HepG2 (cell line): Measurements from ENCODE around the gene RGS13. TPM values are rescaled to one million over a fixed set of nuclear protein-coding genes. Genes with fewer than 3 reads are reported as not detected.

Experiments used
- ATAC-seq: fragments of 200-7000 bp; cut with Tn5 transposase; 3 replicates; pipeline ENCODE4 v1.9.1; 2020; ENCODE audit warnings: mild to moderate bottlenecking, moderate library complexity
- BruUV-seq: library from RNA; stranded (reverse); fragments of 400-500 nt; replicated peaks from 2 replicates; lab custom pipeline; 2021; lab: Mats Ljungman, UMichigan
- CTCF ChIA-PET: fragments of 300-600 bp; formaldehyde crosslinking; extraction: SDS; loops from one replicate; lab custom pipeline; 2021; ENCODE audit warnings: low total read pairs, inconsistent platforms, low intra/inter-chr PET ratio; lab: Yijun Ruan, JAX
- POLR2A ChIA-PET: fragments of 350-600 bp; sonication (Branson Sonifier 250); formaldehyde crosslinking; loops from one replicate; lab custom pipeline; 2020; ENCODE audit warnings: antibody characterized with exemption, inconsistent platforms; lab: Yijun Ruan, JAX
- DNase-seq: peaks from one replicate; pipeline ENCODE4 v3.0.0-alpha.2; 2015; ENCODE audit warnings: low spot score
- FAIRE-seq: peaks from 3 replicates; lab custom pipeline; 2011; peaks lifted over from hg19 to GRCh38; lab: Jason Lieb, UNC
- H2AFZ ChIP-seq: one replicate; pipeline ENCODE4 v1.6.1; 2011; ENCODE audit warnings: low read length, inconsistent platforms
- H3K27ac ChIP-seq: fragments of 300-600 bp; 3 replicates; pipeline ENCODE4 v1.8.0; 2011; ENCODE audit warnings: mixed run types, mild to moderate bottlenecking, mixed read lengths, low read length, inconsistent platforms; ENCODE audit not compliant: insufficient read depth; ENCODE audit errors: extremely low read length
- H3K27me3 ChIP-seq, 2 experiments: fragments of 200-600 bp in 1 of 2; 2 replicates in 1 of 2; 3 replicates in 1 of 2; pipeline versions ENCODE4 v1.6.0 to v1.8.0; 2011; ENCODE audit warnings: low read length in 2 of 2, mild to moderate bottlenecking in 2 of 2, moderate library complexity in 2 of 2, inconsistent platforms in 1 of 2; ENCODE audit not compliant: insufficient read depth in 2 of 2, control insufficient read depth in 1 of 2
- H3K36me3 ChIP-seq, 2 experiments: fragments of 200-600 bp in 1 of 2; replicated peaks in 1 of 2; 2 replicates in 1 of 2; 3 replicates in 1 of 2; pipeline versions ENCODE4 v1.5.1 to v1.8.0; 2011; ENCODE audit warnings: low read length in 2 of 2, inconsistent platforms in 1 of 2; ENCODE audit not compliant: insufficient read depth in 2 of 2, control insufficient read depth in 1 of 2
- H3K4me1 ChIP-seq: 2 replicates; pipeline ENCODE4 v1.5.1; 2012; ENCODE audit warnings: low read length, inconsistent platforms; ENCODE audit not compliant: insufficient read depth
- H3K4me2 ChIP-seq: 2 replicates; pipeline ENCODE4 v1.6.0; 2011; ENCODE audit warnings: low read depth, low read length, inconsistent platforms
- H3K4me3 ChIP-seq, 3 experiments: fragments of 200-600 bp in 1 of 3; sonication (generic), shearing (Covaris generic) in 1 of 3; replicated peaks in 1 of 3; 2 replicates each; pipeline ENCODE4 v1.5.1; 2011 to 2016; ENCODE audit warnings: low read length in 3 of 3, inconsistent platforms in 2 of 3, low read depth in 2 of 3, mild to moderate bottlenecking in 2 of 3, control low read depth in 1 of 3, mixed read lengths in 1 of 3; ENCODE audit not compliant: insufficient read depth in 1 of 3
- H3K79me2 ChIP-seq: one replicate; pipeline ENCODE4 v1.6.1; 2011; ENCODE audit warnings: low read length, inconsistent platforms; ENCODE audit not compliant: insufficient read depth
- H3K9ac ChIP-seq: 2 replicates; pipeline ENCODE4 v1.6.0; 2011; ENCODE audit warnings: mild to moderate bottlenecking, low read depth, low read length, inconsistent platforms; ENCODE audit not compliant: insufficient read depth
- H3K9me3 ChIP-seq: 2 replicates; pipeline ENCODE4 v1.5.1; 2012; ENCODE audit warnings: mild to moderate bottlenecking, low read length
- H4K20me1 ChIP-seq: 2 replicates; pipeline ENCODE4 v1.6.0; 2011; ENCODE audit warnings: inconsistent platforms, mild to moderate bottlenecking, low read length, moderate library complexity; ENCODE audit not compliant: insufficient read depth
- ASH2L ChIP-seq: fragments of 300-600, 200-600 bp; sonication (generic); IDR thresholded peaks from 2 replicates; pipeline ENCODE4 v1.7.0; 2017; ENCODE audit warnings: low read depth, mild to moderate bottlenecking, moderate library complexity, mixed read lengths, low read length; ENCODE audit not compliant: insufficient read length
- ATF1 ChIP-seq: IDR thresholded peaks from 2 replicates; pipeline ENCODE4 v1.6.1; 2016; ENCODE audit warnings: mild to moderate bottlenecking, control low read depth
- BORCS8-MEF2B ChIP-seq: sonication (generic); formaldehyde crosslinking; IDR thresholded peaks from 2 replicates; pipeline ENCODE4 v1.8.0; 2022; ENCODE audit warnings: mild to moderate bottlenecking, missing genetic modification reagents
- CCAR2 ChIP-seq: fragments of 200-400 bp; formaldehyde crosslinking; optimal IDR thresholded peaks from 2 replicates; pipeline ENCODE3; 2018; ENCODE audit warnings: low read depth, mild to moderate bottlenecking, low read length, moderate library complexity
- DRAP1 ChIP-seq: IDR thresholded peaks from 2 replicates; pipeline ENCODE4 v1.6.1; 2016; ENCODE audit warnings: missing genetic modification reagents, missing compliant biosample characterization
- ESRRA ChIP-seq: sonication (generic); formaldehyde crosslinking; IDR thresholded peaks from 2 replicates; pipeline ENCODE4 v1.5.1; 2020; ENCODE audit warnings: mild to moderate bottlenecking, low read depth, missing genetic modification reagents
- FOXJ3 ChIP-seq: sonication (generic); formaldehyde crosslinking; IDR thresholded peaks from 2 replicates; pipeline ENCODE4 v1.4.0; 2020; ENCODE audit warnings: missing genetic modification reagents, mild to moderate bottlenecking, borderline replicate concordance
- GATAD2A ChIP-seq: IDR thresholded peaks from 2 replicates; pipeline ENCODE4 v1.6.1; 2016
- GRHL1 ChIP-seq: sonication (generic); formaldehyde crosslinking; conservative IDR thresholded peaks from 2 replicates; pipeline ENCODE4 v1.8.0; 2022; ENCODE audit warnings: missing genetic modification reagents
- KLF15 ChIP-seq: sonication (generic); formaldehyde crosslinking; IDR thresholded peaks from 2 replicates; pipeline ENCODE4 v1.8.1; 2023; ENCODE audit warnings: borderline replicate concordance, mild to moderate bottlenecking, inconsistent platforms, missing genetic modification reagents, mixed read lengths
- LBX2 ChIP-seq: sonication (generic); formaldehyde crosslinking; IDR thresholded peaks from 2 replicates; pipeline ENCODE4 v1.5.0; 2020; ENCODE audit warnings: missing genetic modification reagents, mild to moderate bottlenecking, borderline replicate concordance
- MTA1 ChIP-seq: sonication (generic); formaldehyde crosslinking; IDR thresholded peaks from 2 replicates; pipeline ENCODE4 v1.4.0; 2020; ENCODE audit warnings: missing genetic modification reagents, mild to moderate bottlenecking, borderline replicate concordance
- PBX2 ChIP-seq: IDR thresholded peaks from 2 replicates; pipeline ENCODE4 v1.6.1; 2016; ENCODE audit warnings: control low read depth
- SP140L ChIP-seq: sonication (generic); formaldehyde crosslinking; IDR thresholded peaks from 2 replicates; pipeline ENCODE4 v1.4.0; 2020; ENCODE audit warnings: missing genetic modification reagents, borderline replicate concordance
- STAG1 ChIP-seq: sonication (generic); formaldehyde crosslinking; IDR thresholded peaks from 2 replicates; pipeline ENCODE4 v1.4.0; 2020; ENCODE audit warnings: missing genetic modification reagents
- SUZ12 ChIP-seq: fragments of 150-350 bp; IDR thresholded peaks from 2 replicates; pipeline ENCODE4 v1.6.1; 2014; ENCODE audit warnings: low read depth, low read length
- TEAD3 ChIP-seq: optimal IDR thresholded peaks from 2 replicates; pipeline ENCODE3; 2016; ENCODE audit warnings: borderline replicate concordance
- YY1 ChIP-seq: IDR thresholded peaks from 2 replicates; pipeline ENCODE4 v1.6.1; 2011; ENCODE audit warnings: low read length, low read depth, moderate library complexity, mild to moderate bottlenecking; ENCODE audit not compliant: insufficient read depth, insufficient replicate concordance
- ZNF382 ChIP-seq: sonication (generic); formaldehyde crosslinking; IDR thresholded peaks from 2 replicates; pipeline ENCODE4 v1.5.0; 2020; ENCODE audit warnings: missing genetic modification reagents, mild to moderate bottlenecking, borderline replicate concordance
- ZNF652 ChIP-seq: IDR thresholded peaks from 2 replicates; pipeline ENCODE4 v1.6.1; 2016; ENCODE audit warnings: low read depth, borderline replicate concordance
- ZNF800 ChIP-seq: sonication (generic); formaldehyde crosslinking; IDR thresholded peaks from 2 replicates; pipeline ENCODE4 v1.4.0; 2020; ENCODE audit warnings: missing genetic modification reagents
- in situ Hi-C: cut with HindIII; loops from 2 replicates; pipeline ENCODE4 v1.10.0; 2017; ENCODE audit warnings: low pct_unique_long_range_greater_than_20kb; ENCODE audit not compliant: extremely low pct_ligation_motif_present
- intact Hi-C: fragments of 100-400 bp; cut with micrococcal nuclease; formaldehyde crosslinking; loops from one replicate; pipeline ENCODE4 v1.10.0; 2022; ENCODE audit not compliant: unreplicated experiment
- polyA plus RNA-seq, 8 experiments: library from polyadenylated mRNA; depleted of rRNA in 3 of 8; stranded (reverse) in 7 of 8; unstranded in 1 of 8; fragments of >200 nt; fragmentation: Illumina TruSeq in 4 of 8; extraction: Trizol in 4 of 8; gene quantifications; 2 replicates each; pipeline versions ENCODE4 v1.2.1 to v1.2.3, GENCODE V29; 2011 to 2016; ENCODE audit warnings: low read depth in 4 of 8, missing spikeins in 1 of 8, mixed read lengths in 1 of 8; ENCODE audit not compliant: insufficient read depth in 1 of 8
- total RNA-seq, 5 experiments: library from RNA; depleted of rRNA; stranded (reverse); fragments of >200 nt; fragmentation: Illumina TruSeq; extraction: Trizol; gene quantifications; 2 replicates each; pipeline ENCODE4 v1.2.3, GENCODE V29; 2016; ENCODE audit warnings: low read depth in 1 of 5

Gene RGS13
- total and polyA plus RNA-seq, 2 of the 13 experiments (the other 11 are each of a cell fraction or from before 2014, with no cell fraction given) = not detected

- peak overlapping the region; percentile 98 for H3K27ac ChIP-seq
- peak overlapping the region; percentile 72 for H3K9ac ChIP-seq
- no peaks in the 10 kb centered on the region for H3K27me3 ChIP-seq
- BruUV-seq = no TSS peak
- H3K9me3 ChIP-seq = no peaks in the 10 kb centered on the region
- H3K4me1 ChIP-seq = peaks cover 90% of the 10 kb centered on the region
- in situ Hi-C loops (no loop called here), intact Hi-C loops (no loop called here)
- CTCF ChIA-PET = no interaction called here
- no peaks in the 10 kb centered on the region for H3K79me2 ChIP-seq
- H3K4me3 ChIP-seq = peak overlapping the region in 2 of 3 experiments; percentile 41 to 42; a peak in 1 of 6 replicates
- POLR2A ChIA-PET = interaction anchor here (0.7 to 1.2 kb wide), 2 partner anchors 9 to 52 kb away, joined by 3 to 4 read pairs; no protein-coding TSS in a partner anchor
- no peaks in the 10 kb centered on the region for H3K36me3 ChIP-seq
- FAIRE-seq (no peak), DNase-seq (peak; percentile 85), ATAC-seq (peak; percentile 88)
- peak overlapping the region; percentile 81 for H2AFZ ChIP-seq
- no peaks in the 10 kb centered on the region for H4K20me1 ChIP-seq
- peak overlapping the region; percentile 77 for H3K4me2 ChIP-seq
- TF ChIP-seq ESRRA (CRISPR knock-in tag) (no peak), FOXJ3 (CRISPR knock-in tag) (peak; percentile 45; the same call in 1 of the 2 replicates), DRAP1 (CRISPR knock-in tag) (0 out of 2 replicates have a peak, but pooled peaks have one; percentile 41), ZNF800 (CRISPR knock-in tag) (no peak), GATAD2A (CRISPR knock-in tag) (peak; percentile 80), SUZ12 (no peak), CCAR2 (no peak), BORCS8-MEF2B (no peak), YY1 (no peak), PBX2 (CRISPR knock-in tag) (no peak), GRHL1 (CRISPR knock-in tag) (no peak), STAG1 (no peak), LBX2 (CRISPR knock-in tag) (no peak), KLF15 (CRISPR knock-in tag) (no peak), ATF1 (CRISPR knock-in tag) (no peak), TEAD3 (CRISPR knock-in tag) (peak; percentile 76), MTA1 (no peak), ZNF382 (no peak), SP140L (CRISPR knock-in tag) (no peak), ASH2L (peak; percentile 88), ZNF652 (no peak)
Measured at GRCh38 chr1:192700834-192701271, 64.9 kb downstream of the RGS13 start.
